ENCODE results near the gene ZNF135.

The ZNF135 gene

GRCh38 chr19:58079792-58080191, 20.7 kb downstream of the ZNF135 start:
- H3K79me1 ChIP-seq (ENCODE audit: low read depth, low read length), result no peaks in the 10 kb centered on the region
- H3K4me3 ChIP-seq (ENCODE audit: low read length in 2 of 2), result no peak overlapping the region
- no peak overlapping the region for H2BK15ac ChIP-seq (ENCODE audit: low read length)
- H2BK12ac ChIP-seq (ENCODE audit: low read length), result no peak overlapping the region
- H3K4me1 ChIP-seq (ENCODE audit: control insufficient read depth in 2 of 2, insufficient read depth in 1 of 2, low read depth in 1 of 2, low read length in 2 of 2), result no peaks in the 10 kb centered on the region
- no peak overlapping the region for H2AK5ac ChIP-seq (ENCODE audit: low read depth, low read length)
- H2AFZ ChIP-seq (ENCODE audit: low read length), result no peak overlapping the region
- H3K14ac ChIP-seq (ENCODE audit: low read length), result no peak overlapping the region
- H3K27ac ChIP-seq (replicated peaks; ENCODE audit: low read length), result no peak overlapping the region
- no peak overlapping the region for H4K8ac ChIP-seq (ENCODE audit: low read depth, low read length)
- H4K91ac ChIP-seq (ENCODE audit: low read depth, low read length, poor library complexity), result no peak overlapping the region
- H3K9ac ChIP-seq (ENCODE audit: low read depth, low read length, poor library complexity), result no peak overlapping the region
- no peak overlapping the region for H3K4ac ChIP-seq (ENCODE audit: low read length)
- no peaks in the 10 kb centered on the region for H3K27me3 ChIP-seq (ENCODE audit: control insufficient read depth in 3 of 3, insufficient read depth in 3 of 3, low read depth in 1 of 3, low read length in 3 of 3)
- no peak overlapping the region for H2BK120ac ChIP-seq (ENCODE audit: low read depth, low read length)
- peaks cover 23 to 37% of the 10 kb centered on the region in 2 donors for H3K9me3 ChIP-seq (replicated peaks in 1 of 2; ENCODE audit: control insufficient read depth in 2 of 2, insufficient read depth in 1 of 2, low read depth in 1 of 2, low read length in 2 of 2)
- no peak for DNase-seq (ENCODE audit: low spot score)
- no peak overlapping the region for H3K18ac ChIP-seq (ENCODE audit: low read length)
- no CpG with 5 or more reads among the region's 10 CpGs for WGBS, 2 donors (ENCODE audit: extremely low coverage in 2 of 2, insufficient read length in 2 of 2, insufficient replicate concordance in 1 of 2)
- no peak overlapping the region for H3K23ac ChIP-seq (ENCODE audit: low read depth, low read length, poor library complexity)
- H2BK5ac ChIP-seq (ENCODE audit: low read length), result no peak overlapping the region
- H3K4me2 ChIP-seq (ENCODE audit: insufficient read depth, low read length, poor library complexity, severe bottlenecking), result no peak overlapping the region
- H3K36me3 ChIP-seq (replicated peaks in 1 of 2; ENCODE audit: control insufficient read depth in 2 of 2, insufficient read depth in 2 of 2, low read length in 2 of 2), result peaks cover 14 to 15% of the 10 kb centered on the region in 2 donors

- no CpG with 5 or more reads among the region's 3 CpGs for WGBS, 2 donors (ENCODE audit: extremely low coverage in 2 of 2, insufficient read length in 2 of 2, insufficient replicate concordance in 1 of 2)
- Histone ChIP-seq H3K27ac (replicated peaks; ENCODE audit: low read length) (no peak overlapping the region), H3K9me3 (replicated peaks in 1 of 2; ENCODE audit: control insufficient read depth in 2 of 2, insufficient read depth in 1 of 2, low read depth in 1 of 2, low read length in 2 of 2) (peaks cover 35 to 64% of the 10 kb centered on the region in 2 donors), H2BK15ac (ENCODE audit: low read length) (no peak overlapping the region), H3K36me3 (replicated peaks in 1 of 2; ENCODE audit: control insufficient read depth in 2 of 2, insufficient read depth in 2 of 2, low read length in 2 of 2) (peaks cover 43 to 47% of the 10 kb centered on the region in 2 donors), H3K23ac (ENCODE audit: low read depth, low read length, poor library complexity) (no peak overlapping the region), H4K8ac (ENCODE audit: low read depth, low read length) (no peak overlapping the region), H2BK120ac (ENCODE audit: low read depth, low read length) (no peak overlapping the region), H2BK12ac (ENCODE audit: low read length) (no peak overlapping the region), H3K18ac (ENCODE audit: low read length) (no peak overlapping the region), H2BK5ac (ENCODE audit: low read length) (no peak overlapping the region), H3K27me3 (ENCODE audit: control insufficient read depth in 3 of 3, insufficient read depth in 3 of 3, low read depth in 1 of 3, low read length in 3 of 3) (no peaks in the 10 kb centered on the region), H4K91ac (ENCODE audit: low read depth, low read length, poor library complexity) (no peak overlapping the region), H3K14ac (ENCODE audit: low read length) (no peak overlapping the region), H3K4me1 (ENCODE audit: control insufficient read depth in 2 of 2, insufficient read depth in 1 of 2, low read depth in 1 of 2, low read length in 2 of 2) (no peaks in the 10 kb centered on the region), H3K4ac (ENCODE audit: low read length) (no peak overlapping the region), H3K79me1 (ENCODE audit: low read depth, low read length) (peaks cover 1% of the 10 kb centered on the region), H3K9ac (ENCODE audit: low read depth, low read length, poor library complexity) (no peak overlapping the region), H3K4me2 (ENCODE audit: insufficient read depth, low read length, poor library complexity, severe bottlenecking) (no peak overlapping the region), H2AK5ac (ENCODE audit: low read depth, low read length) (no peak overlapping the region), H2AFZ (ENCODE audit: low read length) (no peak overlapping the region), H3K4me3 (ENCODE audit: low read length in 2 of 2) (no peak overlapping the region)
- DNase-seq (ENCODE audit: low spot score), result no peak
Measured at GRCh38 chr19:58083021-58083420, 23.9 kb downstream of the ZNF135 start.

GRCh38 chr19:58084596-58085347, 25.7 kb downstream of the ZNF135 start:
- Histone ChIP-seq H2BK15ac (ENCODE audit: low read length) (no peak overlapping the region), H3K4me1 (ENCODE audit: control insufficient read depth in 2 of 2, insufficient read depth in 1 of 2, low read depth in 1 of 2, low read length in 2 of 2) (no peaks in the 10 kb centered on the region), H3K9ac (ENCODE audit: low read depth, low read length, poor library complexity) (no peak overlapping the region), H3K36me3 (replicated peaks in 1 of 2; ENCODE audit: control insufficient read depth in 2 of 2, insufficient read depth in 2 of 2, low read length in 2 of 2) (peaks cover 53 to 60% of the 10 kb centered on the region in 2 donors), H3K18ac (ENCODE audit: low read length) (no peak overlapping the region), H3K4me3 (ENCODE audit: low read length in 2 of 2) (peak overlapping the region in 1 of 2 donors; percentile 40), H3K9me3 (replicated peaks in 1 of 2; ENCODE audit: control insufficient read depth in 2 of 2, insufficient read depth in 1 of 2, low read depth in 1 of 2, low read length in 2 of 2) (peaks cover 39 to 76% of the 10 kb centered on the region in 2 donors), H3K14ac (ENCODE audit: low read length) (no peak overlapping the region), H3K4me2 (ENCODE audit: insufficient read depth, low read length, poor library complexity, severe bottlenecking) (no peak overlapping the region), H2BK120ac (ENCODE audit: low read depth, low read length) (no peak overlapping the region), H2AFZ (ENCODE audit: low read length) (no peak overlapping the region), H2AK5ac (ENCODE audit: low read depth, low read length) (no peak overlapping the region), H4K91ac (ENCODE audit: low read depth, low read length, poor library complexity) (no peak overlapping the region), H2BK5ac (ENCODE audit: low read length) (no peak overlapping the region), H3K27me3 (ENCODE audit: control insufficient read depth in 3 of 3, insufficient read depth in 3 of 3, low read depth in 1 of 3, low read length in 3 of 3) (no peaks in the 10 kb centered on the region), H3K79me1 (ENCODE audit: low read depth, low read length) (peaks cover 4% of the 10 kb centered on the region), H2BK12ac (ENCODE audit: low read length) (no peak overlapping the region), H3K27ac (replicated peaks; ENCODE audit: low read length) (no peak overlapping the region), H3K23ac (ENCODE audit: low read depth, low read length, poor library complexity) (no peak overlapping the region), H3K4ac (ENCODE audit: low read length) (no peak overlapping the region), H4K8ac (ENCODE audit: low read depth, low read length) (no peak overlapping the region)
- WGBS, 2 donors (ENCODE audit: extremely low coverage in 2 of 2, insufficient read length in 2 of 2, insufficient replicate concordance in 1 of 2), result no CpG with 5 or more reads among the region's 69 CpGs
- DNase-seq (ENCODE audit: low spot score), result no peak

GRCh38 chr19:58085348-58085875, 26.3 kb downstream of the ZNF135 start:
- peaks cover 57 to 67% of the 10 kb centered on the region in 2 donors for H3K36me3 ChIP-seq (replicated peaks in 1 of 2; ENCODE audit: control insufficient read depth in 2 of 2, insufficient read depth in 2 of 2, low read length in 2 of 2)

More at GRCh38 chr19:58085348-58085875, 26.3 kb downstream of the ZNF135 start:
- H3K27me3 ChIP-seq (ENCODE audit: control insufficient read depth in 3 of 3, insufficient read depth in 3 of 3, low read depth in 1 of 3, low read length in 3 of 3), result no peaks in the 10 kb centered on the region
- H3K9ac ChIP-seq (ENCODE audit: low read depth, low read length, poor library complexity), result no peak overlapping the region
- no peak overlapping the region for H3K4me3 ChIP-seq (ENCODE audit: low read length in 2 of 2)
- H3K18ac ChIP-seq (ENCODE audit: low read length), result no peak overlapping the region
- peaks cover 6% of the 10 kb centered on the region for H3K79me1 ChIP-seq (ENCODE audit: low read depth, low read length)
- H3K23ac ChIP-seq (ENCODE audit: low read depth, low read length, poor library complexity), result no peak overlapping the region
- no peak overlapping the region for H3K4me2 ChIP-seq (ENCODE audit: insufficient read depth, low read length, poor library complexity, severe bottlenecking)
- H2BK12ac ChIP-seq (ENCODE audit: low read length), result no peak overlapping the region
- no peak overlapping the region for H2BK15ac ChIP-seq (ENCODE audit: low read length)
- DNase-seq (ENCODE audit: low spot score), result no peak
- H2AK5ac ChIP-seq (ENCODE audit: low read depth, low read length), result no peak overlapping the region
- no peak overlapping the region for H4K8ac ChIP-seq (ENCODE audit: low read depth, low read length)
- no CpG with 5 or more reads among the region's 29 CpGs for WGBS, 2 donors (ENCODE audit: extremely low coverage in 2 of 2, insufficient read length in 2 of 2, insufficient replicate concordance in 1 of 2)
- H4K91ac ChIP-seq (ENCODE audit: low read depth, low read length, poor library complexity), result no peak overlapping the region
- H3K9me3 ChIP-seq (replicated peaks in 1 of 2; ENCODE audit: control insufficient read depth in 2 of 2, insufficient read depth in 1 of 2, low read depth in 1 of 2, low read length in 2 of 2), result peaks cover 37 to 76% of the 10 kb centered on the region in 2 donors
- H3K4ac ChIP-seq (ENCODE audit: low read length), result no peak overlapping the region
- no peak overlapping the region for H2BK5ac ChIP-seq (ENCODE audit: low read length)
- no peak overlapping the region for H3K27ac ChIP-seq (replicated peaks; ENCODE audit: low read length)
- no peak overlapping the region for H3K14ac ChIP-seq (ENCODE audit: low read length)
- H3K4me1 ChIP-seq (ENCODE audit: control insufficient read depth in 2 of 2, insufficient read depth in 1 of 2, low read depth in 1 of 2, low read length in 2 of 2), result no peaks in the 10 kb centered on the region
- H2BK120ac ChIP-seq (ENCODE audit: low read depth, low read length), result no peak overlapping the region
- H2AFZ ChIP-seq (ENCODE audit: low read length), result no peak overlapping the region
